Fibroblast of mammary gland (primary cell): ENCODE data around the gene SLC24A3.
A peak's percentile ranks its signal among the peaks of the same experiment; 100 is the strongest.

Source experiments
- DNase-seq: peaks from one replicate; pipeline ENCODE4 v3.0.0-alpha.2; 2010; ENCODE audit warnings: low read depth
- H3K4me3 ChIP-seq: 2 replicates; pipeline ENCODE4 v1.5.1; 2011; ENCODE audit warnings: low read depth, mild to moderate bottlenecking, low read length, moderate library complexity; ENCODE audit not compliant: control insufficient read depth
- CTCF ChIP-seq: conservative IDR thresholded peaks from 2 replicates; pipeline ENCODE4 v1.5.1; 2011; ENCODE audit warnings: low read depth, low read length, inconsistent platforms; ENCODE audit not compliant: control insufficient read depth, insufficient read depth

The SLC24A3 gene

GRCh38 chr20:19577692-19578091 is 365.2 kb downstream of the SLC24A3 start:
- no peak overlapping the region for H3K4me3 ChIP-seq
- no peak for TF ChIP-seq CTCF
- DNase-seq = no peak

- no peak for TF ChIP-seq CTCF
- H3K4me3 ChIP-seq = no peak overlapping the region
- no peak for DNase-seq
Measured at GRCh38 chr20:19582782-19583181, 370.3 kb downstream of the SLC24A3 start.

- peak; percentile 70 for TF ChIP-seq CTCF
- DNase-seq = peak; percentile 34
- H3K4me3 ChIP-seq = no peak overlapping the region
Measured at GRCh38 chr20:19583532-19584175, 371.2 kb downstream of the SLC24A3 start.

- no peak for TF ChIP-seq CTCF
- no peak overlapping the region for H3K4me3 ChIP-seq
- DNase-seq = no peak
Measured at GRCh38 chr20:19588241-19588640, 375.8 kb downstream of the SLC24A3 start.

DNA sequence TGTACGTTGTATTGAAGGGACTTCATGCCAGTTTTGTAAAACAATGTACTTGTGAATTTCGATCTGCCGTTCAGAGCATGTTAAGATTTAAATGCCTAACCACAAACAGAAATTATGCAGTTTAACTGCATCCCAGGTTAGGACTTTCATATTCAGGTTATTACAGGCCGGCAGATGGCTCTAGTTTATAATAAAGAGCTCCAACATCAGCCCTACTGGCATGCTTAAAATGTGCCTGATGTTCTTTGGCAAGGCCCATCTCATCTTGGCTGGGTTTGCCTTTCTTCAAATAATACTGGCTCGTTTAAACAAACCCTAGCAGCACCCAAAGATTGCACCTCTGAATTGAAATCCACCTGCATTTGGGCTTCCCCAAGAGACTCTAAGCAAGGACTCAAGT is 376.3 kb downstream of the SLC24A3 start:
- no peak overlapping the region for H3K4me3 ChIP-seq
- no peak for DNase-seq
- TF ChIP-seq CTCF = no peak

GRCh38 chr20:19589787-19590362 is 377.4 kb downstream of the SLC24A3 start:
- DNase-seq = no peak
- H3K4me3 ChIP-seq = no peak overlapping the region
- TF ChIP-seq CTCF = no peak

DNA sequence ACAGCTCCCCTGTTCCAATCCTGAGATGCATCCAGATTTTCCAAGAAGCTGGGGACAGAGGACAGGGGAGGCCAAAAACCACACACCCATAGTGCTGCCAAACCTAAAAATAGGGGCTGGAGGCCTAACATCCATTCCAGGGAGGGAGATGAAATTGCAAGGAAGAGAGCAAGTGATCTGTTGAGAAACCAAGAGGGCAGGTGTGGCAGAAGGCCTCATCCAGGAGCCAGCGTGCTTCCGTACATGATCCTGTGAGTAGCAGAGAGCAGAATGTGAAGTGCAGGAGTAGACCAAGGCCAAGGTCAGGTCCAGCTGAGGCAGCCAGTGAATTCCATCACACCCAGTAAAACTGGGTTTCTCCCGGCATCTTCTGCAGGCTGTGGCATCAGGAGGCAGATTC is 377.9 kb downstream of the SLC24A3 start:
- H3K4me3 ChIP-seq = no peak overlapping the region
- no peak for TF ChIP-seq CTCF
- no peak for DNase-seq
